ENCODE results near the gene RETN.

DNA sequence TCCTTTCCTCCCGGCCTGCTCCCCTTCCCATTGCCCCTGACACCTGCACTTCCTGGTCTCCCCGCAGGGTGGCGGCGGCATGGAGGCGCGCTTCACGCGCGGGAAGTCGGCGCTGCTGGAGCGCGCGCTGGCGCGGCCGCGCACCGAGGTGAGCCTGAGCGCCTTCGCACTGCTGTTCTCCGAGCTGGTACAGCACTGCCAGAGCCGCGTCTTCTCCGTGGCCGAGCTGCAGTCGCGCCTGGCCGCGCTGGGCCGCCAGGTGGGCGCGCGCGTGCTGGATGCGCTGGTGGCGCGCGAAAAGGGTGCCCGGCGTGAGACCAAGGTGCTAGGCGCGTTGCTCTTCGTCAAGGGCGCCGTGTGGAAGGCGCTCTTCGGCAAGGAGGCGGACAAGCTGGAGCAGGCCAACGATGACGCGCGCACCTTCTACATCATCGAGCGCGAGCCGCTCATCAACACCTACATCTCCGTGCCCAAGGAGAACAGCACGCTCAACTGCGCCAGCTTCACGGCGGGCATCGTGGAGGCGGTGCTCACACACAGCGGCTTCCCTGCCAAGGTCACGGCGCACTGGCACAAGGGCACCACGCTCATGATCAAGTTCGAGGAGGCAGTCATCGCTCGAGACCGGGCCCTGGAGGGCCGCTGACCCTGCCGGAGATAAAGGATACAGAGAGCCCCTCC, 13.5 kb downstream of the RETN start:
- TF ChIP-seq, protein P1, sequence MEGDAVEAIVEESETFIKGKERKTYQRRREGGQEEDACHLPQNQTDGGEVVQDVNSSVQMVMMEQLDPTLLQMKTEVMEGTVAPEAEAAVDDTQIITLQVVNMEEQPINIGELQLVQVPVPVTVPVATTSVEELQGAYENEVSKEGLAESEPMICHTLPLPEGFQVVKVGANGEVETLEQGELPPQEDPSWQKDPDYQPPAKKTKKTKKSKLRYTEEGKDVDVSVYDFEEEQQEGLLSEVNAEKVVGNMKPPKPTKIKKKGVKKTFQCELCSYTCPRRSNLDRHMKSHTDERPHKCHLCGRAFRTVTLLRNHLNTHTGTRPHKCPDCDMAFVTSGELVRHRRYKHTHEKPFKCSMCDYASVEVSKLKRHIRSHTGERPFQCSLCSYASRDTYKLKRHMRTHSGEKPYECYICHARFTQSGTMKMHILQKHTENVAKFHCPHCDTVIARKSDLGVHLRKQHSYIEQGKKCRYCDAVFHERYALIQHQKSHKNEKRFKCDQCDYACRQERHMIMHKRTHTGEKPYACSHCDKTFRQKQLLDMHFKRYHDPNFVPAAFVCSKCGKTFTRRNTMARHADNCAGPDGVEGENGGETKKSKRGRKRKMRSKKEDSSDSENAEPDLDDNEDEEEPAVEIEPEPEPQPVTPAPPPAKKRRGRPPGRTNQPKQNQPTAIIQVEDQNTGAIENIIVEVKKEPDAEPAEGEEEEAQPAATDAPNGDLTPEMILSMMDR (IDR thresholded peaks at IDR 0.05) = no peak
- no peak for TF ChIP-seq POLR2A (IDR thresholded peaks at IDR 0.05)

Data from tibial nerve (tissue), 3 donors.